Medulla oblongata (tissue), 1 donor: Measurements from ENCODE around the gene KBTBD13.

Experiments used
- DNase-seq: peaks from one replicate; pipeline ENCODE4 v3.0.0-alpha.2; 2015; ENCODE audit errors: extremely low spot score

The KBTBD13 gene

GRCh38 chr15:65110676-65111292 lies 34.2 kb downstream of the KBTBD13 start:
- no peak for DNase-seq

- no peak for DNase-seq
Measured at GRCh38 chr15:65115086-65115485, 38.5 kb downstream of the KBTBD13 start, which contains the start of gene UBAP1L. Gene UBAP1L, minus strand, starts transcription at chr15:65115200. Its CDS starts 8,985 bp downstream, at chr15:65106215.

- no peak for DNase-seq
Measured at GRCh38 chr15:65115542-65115941, 39.0 kb downstream of the KBTBD13 start.
